HG02763 (cell line): ENCODE measurements around the gene SCD.
"Not testable (repeated sequence)": the region's sequence is repeated elsewhere in the genome, so short reads cannot be mapped to it uniquely, and the experiment has no call there.

Experiments
- ATAC-seq: cut with Tn5 transposase; IDR thresholded peaks from one replicate; pipeline ENCODE4 v1.9.1; 2021; ENCODE audit warnings: mild to moderate bottlenecking, moderate library complexity; ENCODE audit not compliant: unreplicated experiment

Gene SCD

DNA sequence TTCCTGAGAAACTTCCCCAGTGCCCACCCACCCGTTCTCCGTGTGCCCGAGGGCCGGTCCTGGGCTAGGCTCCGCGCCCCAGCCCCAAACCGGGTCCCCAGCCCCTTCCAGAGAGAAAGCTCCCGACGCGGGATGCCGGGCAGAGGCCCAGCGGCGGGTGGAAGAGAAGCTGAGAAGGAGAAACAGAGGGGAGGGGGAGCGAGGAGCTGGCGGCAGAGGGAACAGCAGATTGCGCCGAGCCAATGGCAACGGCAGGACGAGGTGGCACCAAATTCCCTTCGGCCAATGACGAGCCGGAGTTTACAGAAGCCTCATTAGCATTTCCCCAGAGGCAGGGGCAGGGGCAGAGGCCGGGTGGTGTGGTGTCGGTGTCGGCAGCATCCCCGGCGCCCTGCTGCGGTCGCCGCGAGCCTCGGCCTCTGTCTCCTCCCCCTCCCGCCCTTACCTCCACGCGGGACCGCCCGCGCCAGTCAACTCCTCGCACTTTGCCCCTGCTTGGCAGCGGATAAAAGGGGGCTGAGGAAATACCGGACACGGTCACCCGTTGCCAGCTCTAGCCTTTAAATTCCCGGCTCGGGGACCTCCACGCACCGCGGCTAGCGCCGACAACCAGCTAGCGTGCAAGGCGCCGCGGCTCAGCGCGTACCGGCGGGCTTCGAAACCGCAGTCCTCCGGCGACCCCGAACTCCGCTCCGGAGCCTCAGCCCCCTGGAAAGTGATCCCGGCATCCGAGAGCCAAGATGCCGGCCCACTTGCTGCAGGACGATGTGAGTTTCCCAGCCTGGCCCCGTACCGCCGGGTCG is at the start of gene SCD:
SCD (plus strand) TSS at position 469 of the 803 bp plus-strand sequence; CDS start at position 741, 272 bp downstream.
- ATAC-seq: peak; percentile 88

DNA sequence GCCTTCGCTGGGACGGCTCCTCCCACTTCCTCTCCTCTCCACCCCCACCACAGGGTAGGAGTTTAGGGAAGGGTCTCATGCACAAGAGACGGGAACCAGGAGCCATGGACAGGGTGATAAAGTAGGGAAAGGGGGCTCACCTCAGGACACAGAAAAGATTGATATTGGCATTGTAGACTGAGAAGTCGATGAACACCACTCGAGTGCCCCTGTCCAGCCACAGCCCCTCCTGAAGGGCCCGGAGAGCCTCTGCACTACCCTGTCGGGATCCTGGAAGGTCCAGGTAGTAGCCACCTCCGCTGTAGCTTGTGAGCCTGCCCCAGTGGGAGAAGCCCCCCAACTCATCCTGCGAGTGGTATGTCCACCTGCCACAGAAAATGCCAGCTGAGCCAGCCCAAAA is 49.8 kb upstream of the SCD start:
- no peak for ATAC-seq

DNA sequence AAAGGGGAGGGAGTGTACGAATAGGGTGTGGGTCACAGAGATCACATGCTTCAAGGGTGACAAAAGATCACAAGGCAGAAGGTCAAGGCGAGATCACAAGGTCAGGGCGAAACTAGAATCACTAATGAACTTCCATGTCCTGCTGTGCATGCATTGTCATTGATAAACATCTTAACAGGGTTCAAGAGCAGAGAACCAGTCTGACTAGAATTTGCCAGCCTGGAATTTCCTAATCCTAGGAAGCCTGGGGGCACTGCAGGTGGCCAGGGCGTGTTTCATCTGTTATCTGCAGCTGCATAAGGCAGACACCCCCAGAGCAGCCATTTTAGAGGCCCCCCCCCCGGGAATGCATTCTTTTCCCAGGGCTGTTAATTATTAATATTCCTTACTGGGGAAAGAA is 45.9 kb upstream of the SCD start:
- not testable (repeated sequence) for ATAC-seq

DNA sequence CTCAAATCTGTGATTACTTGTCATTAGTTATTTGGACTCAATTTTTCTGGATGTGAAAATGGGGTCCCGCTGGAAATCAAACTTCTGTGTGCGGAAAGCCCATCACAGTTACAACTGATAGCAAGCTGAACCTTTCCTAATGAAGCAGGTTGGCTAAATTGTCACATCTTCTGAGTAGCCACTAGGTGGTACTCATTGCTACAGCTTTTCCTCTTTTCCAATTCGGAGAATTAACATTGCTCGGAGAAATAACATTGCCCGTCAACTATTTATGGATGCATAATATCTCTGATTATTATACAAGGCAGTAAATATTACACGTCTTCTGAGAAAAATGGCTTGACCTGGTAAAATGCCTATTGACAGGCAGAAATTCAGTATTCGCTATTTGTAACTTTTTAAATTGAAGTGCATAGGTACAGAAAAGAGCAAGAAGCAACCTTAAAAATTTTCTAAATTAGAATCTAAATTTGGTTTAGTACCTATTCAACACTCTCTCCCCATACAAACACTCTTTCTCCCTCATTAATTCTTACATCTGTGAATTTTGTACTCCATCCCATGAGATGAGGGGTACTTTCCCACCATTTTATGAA is 43.2 kb upstream of the SCD start:
- ATAC-seq: no peak

DNA sequence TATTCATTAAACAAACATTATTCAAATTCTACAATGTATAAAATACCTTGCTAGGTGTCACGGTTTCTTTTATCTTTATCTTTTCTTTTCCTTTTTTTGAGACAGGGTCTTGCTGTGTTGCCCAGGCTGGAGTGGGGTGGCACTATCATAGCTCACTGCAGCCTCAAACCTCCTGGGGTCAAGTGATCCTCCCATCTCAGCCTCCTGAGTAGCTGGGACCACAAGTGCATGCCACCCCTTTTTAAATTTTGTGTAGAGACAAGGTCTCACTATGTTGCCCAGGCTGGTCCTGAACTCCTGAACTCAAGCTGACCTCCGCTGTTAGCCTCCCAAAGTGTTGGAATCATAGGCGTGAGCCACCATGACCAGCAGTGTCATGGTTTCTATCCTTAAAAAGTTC is 42.6 kb upstream of the SCD start:
- ATAC-seq: no peak

DNA sequence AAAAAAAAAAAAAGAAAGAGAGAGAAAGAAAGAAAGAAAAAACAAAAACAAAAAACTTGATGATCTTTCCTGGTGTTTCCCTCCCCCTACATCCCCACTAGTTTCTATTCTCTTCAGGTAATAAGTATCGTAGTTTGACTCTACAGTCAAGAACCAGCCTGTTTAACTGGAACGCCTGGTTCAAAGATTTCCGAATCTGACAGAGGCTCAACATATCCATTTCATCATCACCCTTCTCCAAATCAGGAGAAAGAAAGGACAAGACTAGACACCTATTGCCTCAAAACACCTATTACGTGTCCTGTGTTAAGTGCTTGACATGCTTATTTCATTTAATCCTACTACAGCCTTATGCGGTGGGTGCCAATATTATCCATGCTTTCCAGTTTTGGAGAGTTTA is 40.2 kb upstream of the SCD start:
- ATAC-seq: no peak

DNA sequence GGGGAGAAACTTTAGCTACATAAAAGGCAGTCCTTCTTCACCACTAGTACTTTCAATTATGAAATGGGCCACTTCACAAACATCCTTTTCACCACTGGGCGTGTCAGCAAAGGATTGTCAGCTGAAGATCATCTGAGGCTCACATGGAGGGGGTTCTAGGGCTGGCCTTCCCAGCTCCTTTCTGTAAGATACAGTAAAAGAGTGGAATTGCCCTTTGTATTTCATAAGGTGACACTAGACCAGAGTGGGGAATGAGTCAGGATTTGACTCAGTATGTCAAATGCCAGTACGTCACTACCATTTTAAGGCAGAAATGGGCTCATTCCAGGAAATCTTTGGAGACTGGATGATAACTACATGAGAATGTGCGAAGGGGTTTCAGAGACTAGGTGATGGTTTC is 39.3 kb upstream of the SCD start:
- no peak for ATAC-seq

DNA sequence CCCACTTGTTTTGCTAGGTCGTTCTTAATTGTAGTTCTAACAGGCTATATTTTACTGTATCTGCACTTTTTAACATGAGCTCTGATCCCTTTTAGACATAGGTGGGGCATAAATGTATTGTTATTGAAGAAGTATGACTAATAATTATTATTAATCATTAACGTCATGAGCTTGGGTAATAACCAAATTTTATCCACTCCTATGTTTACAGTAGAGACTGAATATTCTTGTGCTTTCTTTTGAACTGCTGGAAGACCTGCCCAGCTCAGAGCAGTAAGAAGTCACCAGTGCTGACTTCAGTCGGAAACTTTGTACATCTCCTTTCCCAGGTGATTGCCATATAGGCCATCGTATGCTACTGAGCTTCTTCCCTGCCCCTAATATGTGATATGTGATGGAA is 35.7 kb upstream of the SCD start:
- no peak for ATAC-seq

DNA sequence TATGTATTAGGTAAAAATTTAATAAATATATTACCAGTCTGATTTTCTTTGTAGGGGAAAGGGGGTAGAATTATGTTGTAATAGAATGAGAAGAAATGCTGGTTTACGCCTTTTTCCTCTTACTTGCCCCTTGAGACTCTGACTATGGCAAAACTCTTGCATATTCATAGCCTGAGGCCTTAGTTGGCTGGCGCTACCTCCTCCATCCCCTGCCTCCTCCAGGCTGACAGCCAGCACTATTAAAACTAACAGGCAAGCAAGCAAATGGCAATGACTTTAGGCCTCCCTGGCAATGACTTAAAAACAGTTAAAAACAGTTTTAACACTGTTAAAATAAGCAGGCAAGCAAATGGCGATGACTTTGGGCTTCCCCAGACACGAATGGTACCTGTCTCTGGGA is 31.4 kb upstream of the SCD start:
- no peak for ATAC-seq

DNA sequence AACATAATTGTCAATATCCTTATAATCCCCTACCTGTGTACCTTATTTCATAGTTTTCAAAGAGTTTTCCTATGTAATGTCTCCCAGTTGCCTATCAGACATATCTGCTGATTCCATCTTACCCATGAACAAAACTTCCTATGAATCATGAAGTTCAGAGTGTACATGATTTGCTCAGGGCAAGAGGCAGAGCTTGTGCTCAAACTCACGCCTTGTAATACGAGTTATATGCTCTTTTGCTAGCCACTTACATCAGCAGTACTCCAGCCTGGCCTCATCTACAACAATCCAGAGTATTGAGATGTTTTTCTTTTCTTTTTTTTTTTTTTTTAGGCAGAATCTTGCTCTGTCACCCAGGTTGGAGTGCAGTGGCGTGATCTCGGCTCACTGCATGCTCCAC is 28.8 kb upstream of the SCD start:
- no peak for ATAC-seq

DNA sequence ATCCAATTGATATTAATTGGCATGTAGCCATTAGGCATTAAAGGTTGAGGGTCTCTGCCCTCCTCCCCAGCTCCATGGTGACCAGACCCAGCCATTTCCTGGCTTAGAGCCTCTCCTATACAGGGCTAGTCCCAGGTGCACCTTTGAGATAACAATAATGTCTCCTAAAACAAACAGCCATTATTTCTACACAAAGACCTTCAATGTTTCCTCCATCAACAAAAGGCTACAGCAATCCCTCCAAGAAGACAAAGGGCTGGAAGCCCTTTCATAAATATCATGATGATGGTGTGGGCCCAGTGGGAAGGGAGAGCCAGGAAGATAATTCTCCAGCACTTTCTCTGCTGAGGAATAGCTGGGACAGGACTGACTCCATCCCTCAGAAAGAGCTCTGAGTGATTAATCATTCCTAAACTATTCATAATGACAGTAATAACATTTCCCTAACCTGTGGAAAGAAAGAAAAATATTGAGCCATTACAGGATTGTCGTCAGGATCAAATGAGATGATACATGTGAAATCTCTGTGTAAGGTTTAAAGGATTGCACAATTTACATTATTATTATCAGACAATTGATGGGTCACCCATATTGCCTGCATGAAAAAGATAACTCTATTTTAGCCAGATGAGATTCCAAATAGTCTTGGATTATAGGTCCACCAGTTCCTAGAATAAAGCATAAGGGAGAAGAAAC is 27.2 kb upstream of the SCD start:
- ATAC-seq: no peak

DNA sequence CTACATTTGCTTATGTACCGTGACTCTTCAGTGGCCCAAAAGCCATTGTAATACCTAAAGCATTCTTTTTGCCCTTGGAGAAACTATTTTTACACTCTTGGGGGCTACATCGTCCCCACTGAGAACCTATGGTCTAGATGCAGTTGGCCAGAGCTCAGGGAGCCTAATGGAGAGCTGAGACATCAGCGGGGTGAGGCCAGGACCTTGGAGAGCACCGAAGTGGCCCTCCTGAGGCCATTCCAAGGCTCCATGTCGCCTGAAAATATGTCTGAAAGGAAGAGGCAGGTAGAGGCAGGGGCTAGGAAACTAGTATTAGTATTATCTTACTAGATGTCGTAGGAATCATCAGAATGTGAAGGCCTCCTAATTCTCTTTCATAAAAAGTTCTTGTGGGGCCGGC is 21.9 kb upstream of the SCD start:
- no peak for ATAC-seq

DNA sequence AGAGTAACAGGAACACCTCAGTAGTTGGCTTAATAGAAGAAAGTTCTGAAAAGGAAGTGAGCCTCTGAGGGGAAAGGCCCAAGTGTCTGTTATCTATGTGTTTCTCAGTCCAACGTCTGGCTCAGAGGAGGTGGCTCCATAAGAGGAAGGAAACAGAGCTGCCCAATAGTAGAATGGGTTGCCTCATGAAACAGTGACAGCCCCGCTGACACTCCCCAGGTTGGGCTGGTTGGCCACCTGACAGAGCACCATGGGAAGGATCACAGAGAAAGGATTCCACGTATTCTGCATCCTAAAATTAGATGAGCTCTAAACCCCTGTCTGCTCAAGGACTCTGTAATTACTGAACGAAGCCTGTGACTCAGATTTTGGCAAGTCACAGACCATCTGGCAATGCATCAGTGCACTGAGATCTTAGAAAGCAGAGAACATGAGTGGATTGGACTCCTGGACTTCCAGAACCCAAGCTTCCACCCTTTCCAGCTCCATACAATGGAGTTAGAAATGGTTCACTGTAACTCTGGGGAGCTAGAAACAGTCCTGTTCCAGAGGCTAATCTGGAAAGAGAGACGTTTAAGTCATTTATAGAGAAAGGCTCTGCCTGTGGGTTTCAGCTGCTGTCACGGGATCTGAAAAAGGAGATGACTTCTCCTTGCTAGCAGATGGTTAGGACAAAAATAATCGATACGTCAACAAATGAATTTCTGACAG is 19.9 kb upstream of the SCD start:
- peak; percentile 96 for ATAC-seq

DNA sequence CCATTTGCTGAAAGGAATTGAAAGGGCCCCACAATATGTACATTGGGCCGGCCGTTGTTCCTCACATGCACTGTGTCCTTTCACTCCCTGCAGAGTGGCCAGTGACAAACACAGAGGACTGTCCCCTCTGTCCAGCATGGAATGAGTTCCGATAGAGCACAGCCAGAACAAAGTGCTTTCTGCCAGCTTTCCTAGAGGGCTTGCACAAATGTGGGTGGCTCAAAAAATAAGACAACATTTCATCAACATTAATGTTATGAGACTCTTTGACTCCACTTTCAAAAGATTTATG is 19.4 kb upstream of the SCD start:
- no peak for ATAC-seq

DNA sequence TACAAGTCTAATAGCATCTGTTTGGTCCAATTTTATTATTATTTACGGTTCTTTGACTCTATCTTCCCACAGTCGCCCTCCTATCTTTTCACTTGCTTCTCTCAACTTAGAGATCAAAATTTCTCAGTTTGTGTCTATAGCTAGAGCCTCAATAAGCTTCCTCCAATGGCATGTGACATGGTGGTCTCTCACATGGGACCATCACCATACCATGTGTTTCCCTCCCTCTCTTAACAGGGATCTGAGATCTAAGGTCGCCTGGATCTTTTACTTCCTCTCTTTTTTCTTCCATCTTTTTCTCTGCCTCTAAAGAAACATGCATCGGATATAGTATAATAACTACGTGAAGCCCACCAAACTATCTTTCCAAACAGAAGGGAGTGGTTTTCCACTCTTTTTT is 18.8 kb upstream of the SCD start:
- no peak for ATAC-seq

DNA sequence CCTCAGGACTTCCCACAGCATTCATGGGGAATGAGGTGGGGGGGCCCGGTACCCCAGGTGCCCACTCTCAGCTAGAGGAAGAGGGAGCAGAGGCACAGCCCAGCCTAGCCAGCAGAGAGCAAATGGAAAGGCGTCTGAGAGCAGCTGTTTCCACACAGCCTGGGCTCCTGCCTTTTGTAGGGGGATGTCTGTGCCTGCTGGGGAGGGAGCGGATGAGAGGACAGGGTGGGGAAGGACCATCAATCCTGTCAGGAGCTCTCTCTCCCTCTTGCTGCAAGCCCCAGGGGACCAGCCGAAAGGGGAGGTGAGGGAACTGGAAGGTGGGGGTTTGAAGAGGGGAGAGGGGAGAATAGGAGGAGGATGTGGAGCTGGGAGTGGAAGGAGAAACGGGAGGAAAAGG is 17.0 kb upstream of the SCD start, which contains the start of gene PKD2L1:
PKD2L1 (minus strand) TSS at position 150 of the 400 bp plus-strand sequence; CDS start at position 25, 125 bp downstream.
- no peak for ATAC-seq

DNA sequence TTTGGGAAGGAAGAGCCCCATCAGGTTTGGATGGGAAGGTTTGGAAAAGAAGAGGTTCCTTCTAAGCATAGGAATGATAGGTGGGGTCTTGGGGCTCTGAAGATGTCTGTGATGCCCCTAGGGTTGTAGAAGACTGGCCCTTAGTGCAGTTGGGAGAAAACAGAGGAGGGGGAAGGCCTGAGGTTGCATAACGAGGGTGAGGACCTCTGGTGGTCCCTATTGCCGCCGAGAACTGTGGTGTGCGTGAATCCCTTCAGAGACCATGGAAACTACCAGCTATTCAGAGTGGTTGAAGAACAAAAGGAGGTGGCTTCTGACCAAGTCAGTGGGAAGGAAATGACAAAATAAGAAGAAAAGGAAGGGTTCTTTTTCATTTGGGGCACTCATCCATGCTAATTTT is 13.9 kb upstream of the SCD start:
- no peak for ATAC-seq

DNA sequence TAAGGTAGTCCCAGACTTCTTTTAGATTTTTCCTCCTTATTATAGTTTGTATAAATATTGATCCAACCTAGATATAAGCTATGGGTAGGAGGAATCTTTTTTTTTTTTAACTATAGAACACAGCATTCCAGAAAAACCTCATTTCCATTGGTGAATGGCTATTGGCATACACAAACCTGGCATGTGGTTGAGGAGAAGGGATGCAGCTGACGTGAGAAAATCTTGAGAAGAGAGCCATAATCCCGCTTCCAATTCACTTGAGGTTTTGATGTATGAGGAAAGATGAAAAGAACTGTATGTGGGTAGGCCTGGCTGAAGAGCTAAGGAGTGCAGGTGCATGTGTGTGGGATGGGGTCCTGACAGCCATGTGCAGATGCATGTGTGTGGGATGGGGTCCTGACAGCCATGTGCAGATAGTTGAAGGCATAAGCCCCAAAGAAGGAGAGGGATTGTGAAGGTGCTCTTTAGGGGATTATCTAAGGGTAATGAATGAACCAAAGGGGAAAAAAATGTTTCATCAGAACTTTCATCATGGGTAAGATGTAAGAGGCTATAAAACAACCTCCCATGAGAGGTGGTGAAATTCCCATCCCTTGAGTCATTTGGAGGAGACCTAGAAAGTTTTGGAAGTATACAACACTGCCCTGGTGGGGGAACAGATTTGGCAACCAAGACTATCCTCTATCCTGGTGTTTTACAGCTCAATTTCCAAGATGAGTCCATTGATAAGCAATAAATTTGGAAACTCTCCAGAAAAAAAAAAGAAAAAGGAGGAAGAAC is 13.2 kb upstream of the SCD start:
- ATAC-seq: no peak

DNA sequence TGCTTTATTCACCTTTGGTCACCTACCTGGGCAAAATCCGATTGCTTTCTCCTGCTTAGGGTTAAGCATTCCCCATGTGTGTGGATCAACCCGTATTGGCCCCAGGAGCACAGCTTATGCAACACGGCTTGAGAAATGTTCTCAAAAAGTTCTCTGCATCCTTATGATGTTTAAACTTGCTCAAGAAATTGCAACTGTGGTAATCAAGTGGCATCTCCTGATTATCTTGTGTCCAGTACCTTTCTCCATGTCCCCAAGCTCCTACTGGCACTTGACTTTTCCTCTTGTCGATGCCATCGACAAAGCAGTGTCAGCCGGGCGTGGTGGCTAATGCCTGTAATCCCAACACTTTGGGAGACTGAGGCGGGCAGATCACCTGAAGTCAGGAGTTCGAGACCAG is 12.3 kb upstream of the SCD start:
- no peak for ATAC-seq

DNA sequence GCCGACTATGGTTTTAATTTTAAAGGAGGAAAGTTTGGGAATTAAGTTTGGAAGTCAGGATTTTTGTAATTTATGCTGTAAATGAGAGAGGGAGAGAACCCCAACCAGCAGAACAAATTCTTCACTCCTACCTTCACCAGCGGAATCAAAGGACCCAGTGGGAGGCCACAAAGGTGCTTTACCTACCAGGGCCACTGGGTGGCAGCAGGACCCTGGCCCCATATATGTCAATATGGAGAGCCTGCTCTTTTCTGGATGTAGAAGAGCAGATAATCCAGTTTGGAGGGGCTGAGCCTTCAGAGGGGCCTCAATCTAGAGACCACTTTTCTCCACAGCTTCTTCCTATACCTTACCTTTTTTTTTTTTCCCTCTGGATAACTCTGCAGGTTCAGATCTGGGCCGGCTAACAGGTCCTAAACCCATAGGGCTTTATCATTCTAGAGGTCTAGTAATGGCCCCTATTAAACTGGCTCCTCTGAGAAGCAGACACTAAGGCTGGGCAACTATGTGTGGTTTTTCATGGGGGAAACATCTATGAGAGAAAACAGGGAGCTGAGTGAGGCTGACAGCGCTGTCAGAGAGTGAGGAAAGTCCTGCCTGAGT is 8.5 kb upstream of the SCD start:
- no peak for ATAC-seq
